Gastrocnemius medialis (tissue), 4 donors: Measurements from ENCODE around the gene KCMF1. TPM values are rescaled to one million over a fixed set of nuclear protein-coding genes. Genes with fewer than 3 reads are reported as not detected.

Experiments used
- ATAC-seq, 2 donors: fragments of 150-250 bp; one replicate each; pipeline ENCODE4 v1.9.1; 2016
- DNase-seq, 2 donors: peaks; one replicate each; pipeline ENCODE4 v3.0.0-alpha.2; 2019
- H3K27ac ChIP-seq, 4 donors: fragments of 200-600 bp; sonication (generic); 1 replicate in 1 of 4; 2 replicates in 3 of 4; pipeline ENCODE4 v1.5.1; 2016 to 2018; ENCODE audit warnings: mild to moderate bottlenecking in 2 of 4, moderate library complexity in 1 of 4
- H3K27me3 ChIP-seq, 3 donors: fragments of 200-600 bp; sonication (generic) in 2 of 3; 1 replicate in 1 of 3; 2 replicates in 2 of 3; pipeline versions ENCODE4 v1.5.1 to v1.6.0; 2016 to 2019; ENCODE audit warnings: mild to moderate bottlenecking in 1 of 3, moderate library complexity in 1 of 3
- H3K36me3 ChIP-seq, 2 donors: fragments of 200-600 bp; sonication (generic) in 1 of 2; one replicate each; pipeline ENCODE4 v1.5.1; 2017 to 2018
- H3K4me1 ChIP-seq, 2 donors: fragments of 200-600 bp; sonication (generic) in 1 of 2; one replicate each; pipeline ENCODE4 v1.5.1; 2016 to 2017; ENCODE audit warnings: mild to moderate bottlenecking in 2 of 2
- H3K4me3 ChIP-seq, 4 donors: fragments of 200-600 bp; sonication (generic) in 3 of 4; 1 replicate in 1 of 4; 2 replicates in 3 of 4; pipeline ENCODE4 v1.5.1; 2016 to 2019; ENCODE audit warnings: mild to moderate bottlenecking in 2 of 4
- H3K9me3 ChIP-seq, 3 donors: fragments of 200-600 bp; sonication (generic) in 2 of 3; 1 replicate in 1 of 3; 2 replicates in 2 of 3; pipeline ENCODE4 v1.5.1; 2016 to 2019
- POLR2A ChIP-seq, 2 donors: fragments of 450-650 bp; IDR thresholded peaks; one replicate each; pipeline ENCODE4 v1.6.1; 2017; ENCODE audit warnings: antibody characterized with exemption in 2 of 2, mild to moderate bottlenecking in 2 of 2, moderate library complexity in 2 of 2
- in situ Hi-C, 4 donors: fragments of 200-750 bp; cut with MboI; loops; one replicate each; pipeline versions ENCODE4 v1.15.0 to v1.8.0; 2017; ENCODE audit warnings: low sequenced_read_pairs in 4 of 4
- intact Hi-C: fragments of 100-400 bp; cut with DNase I; formaldehyde crosslinking; loops from one replicate; pipeline ENCODE4 v1.15.1; 2023; ENCODE audit warnings: low total_unique reads
- total RNA-seq, 4 donors: library from RNA; depleted of rRNA; stranded (reverse); fragments of >200 nt; gene quantifications; one replicate each; pipeline versions ENCODE4 v1.1.0 to v1.2.3, GENCODE V29; 2016
- TF ChIP-seq, protein P1 (sequence below), 5 experiments: fragments of 450-650 bp in 3 of 5; fragments of 200-600 bp in 2 of 5; sonication (generic) in 2 of 5; IDR thresholded peaks in 4 of 5; conservative IDR thresholded peaks in 1 of 5; 1 replicate in 4 of 5; 2 replicates in 1 of 5; pipeline ENCODE4 v1.5.1; 2016 to 2019; ENCODE audit warnings: antibody characterized with exemption in 5 of 5, mild to moderate bottlenecking in 3 of 5, moderate library complexity in 3 of 5

KCMF1 gene
- total RNA-seq, 4 donors from 2014 or later = 158 to 178 (median 165) TPM

DNA sequence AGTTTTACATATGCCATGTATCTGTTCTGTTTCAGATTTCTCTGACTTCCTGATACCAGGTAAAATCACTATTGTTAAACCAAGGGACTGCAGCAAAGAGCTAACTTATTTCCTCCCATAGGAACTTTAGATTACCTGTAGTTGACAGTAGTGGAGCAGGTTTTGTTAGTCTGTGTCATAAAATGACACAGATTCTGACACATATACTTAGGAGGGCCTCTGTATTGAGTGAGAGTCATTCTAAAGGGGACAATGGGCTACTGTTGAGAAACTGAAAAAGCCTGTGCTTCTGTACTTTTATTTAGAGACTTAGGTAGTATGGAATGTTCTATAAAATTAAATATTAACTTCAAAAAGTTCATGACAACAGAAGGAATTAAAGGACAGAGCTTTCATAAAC, 48.2 kb downstream of the KCMF1 start:
- intact Hi-C loops (no loop called here), in situ Hi-C loops (no loop called here)
- no peaks in the 10 kb centered on the region for H3K36me3 ChIP-seq
- ATAC-seq = no peak
- no peak for TF ChIP-seq POLR2A (IDR thresholded peaks at IDR 0.05)
- TF ChIP-seq, protein P1, sequence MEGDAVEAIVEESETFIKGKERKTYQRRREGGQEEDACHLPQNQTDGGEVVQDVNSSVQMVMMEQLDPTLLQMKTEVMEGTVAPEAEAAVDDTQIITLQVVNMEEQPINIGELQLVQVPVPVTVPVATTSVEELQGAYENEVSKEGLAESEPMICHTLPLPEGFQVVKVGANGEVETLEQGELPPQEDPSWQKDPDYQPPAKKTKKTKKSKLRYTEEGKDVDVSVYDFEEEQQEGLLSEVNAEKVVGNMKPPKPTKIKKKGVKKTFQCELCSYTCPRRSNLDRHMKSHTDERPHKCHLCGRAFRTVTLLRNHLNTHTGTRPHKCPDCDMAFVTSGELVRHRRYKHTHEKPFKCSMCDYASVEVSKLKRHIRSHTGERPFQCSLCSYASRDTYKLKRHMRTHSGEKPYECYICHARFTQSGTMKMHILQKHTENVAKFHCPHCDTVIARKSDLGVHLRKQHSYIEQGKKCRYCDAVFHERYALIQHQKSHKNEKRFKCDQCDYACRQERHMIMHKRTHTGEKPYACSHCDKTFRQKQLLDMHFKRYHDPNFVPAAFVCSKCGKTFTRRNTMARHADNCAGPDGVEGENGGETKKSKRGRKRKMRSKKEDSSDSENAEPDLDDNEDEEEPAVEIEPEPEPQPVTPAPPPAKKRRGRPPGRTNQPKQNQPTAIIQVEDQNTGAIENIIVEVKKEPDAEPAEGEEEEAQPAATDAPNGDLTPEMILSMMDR (IDR thresholded peaks at IDR 0.05 in 4 of 5, conservative IDR thresholded peaks at IDR 0.05 in 1 of 5) = no peak
- H3K4me3 ChIP-seq = no peak overlapping the region
- H3K27me3 ChIP-seq = no peaks in the 10 kb centered on the region
- no peak for DNase-seq
- no peak overlapping the region for H3K27ac ChIP-seq
- H3K4me1 ChIP-seq = peaks cover 25 to 32% of the 10 kb centered on the region in 2 donors
- no peaks in the 10 kb centered on the region for H3K9me3 ChIP-seq

DNA sequence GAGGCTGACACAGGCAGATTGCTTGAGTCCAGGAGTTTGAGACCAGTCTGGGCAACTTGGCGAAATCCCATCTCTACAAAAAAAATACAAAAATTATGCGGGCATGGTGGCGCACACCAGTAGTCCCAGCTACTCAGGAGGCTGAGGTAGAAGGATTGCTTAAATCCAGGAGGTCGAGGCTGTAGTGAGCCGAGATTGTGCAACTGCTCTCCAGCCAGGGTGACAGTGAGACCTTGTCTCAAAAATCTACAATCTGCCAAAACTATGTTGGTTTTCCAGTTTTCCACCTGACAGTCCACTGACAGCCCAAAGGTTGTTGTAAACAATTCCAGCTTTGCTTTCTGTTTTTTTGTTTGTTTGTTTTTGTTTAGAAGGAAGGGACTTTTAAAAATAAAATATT, 51.3 kb downstream of the KCMF1 start:
- ATAC-seq (no peak), DNase-seq (no peak)
- no peak overlapping the region for H3K27ac ChIP-seq
- intact Hi-C loops (no loop called here), in situ Hi-C loops (no loop called here)
- H3K9me3 ChIP-seq = no peaks in the 10 kb centered on the region
- TF ChIP-seq, protein P1 (IDR thresholded peaks at IDR 0.05 in 4 of 5, conservative IDR thresholded peaks at IDR 0.05 in 1 of 5) = no peak
- TF ChIP-seq POLR2A (IDR thresholded peaks at IDR 0.05) = no peak
- H3K4me3 ChIP-seq = no peak overlapping the region
- H3K36me3 ChIP-seq = no peaks in the 10 kb centered on the region
- H3K27me3 ChIP-seq = no peaks in the 10 kb centered on the region
- peaks cover 7 to 14% of the 10 kb centered on the region in 2 donors for H3K4me1 ChIP-seq

DNA sequence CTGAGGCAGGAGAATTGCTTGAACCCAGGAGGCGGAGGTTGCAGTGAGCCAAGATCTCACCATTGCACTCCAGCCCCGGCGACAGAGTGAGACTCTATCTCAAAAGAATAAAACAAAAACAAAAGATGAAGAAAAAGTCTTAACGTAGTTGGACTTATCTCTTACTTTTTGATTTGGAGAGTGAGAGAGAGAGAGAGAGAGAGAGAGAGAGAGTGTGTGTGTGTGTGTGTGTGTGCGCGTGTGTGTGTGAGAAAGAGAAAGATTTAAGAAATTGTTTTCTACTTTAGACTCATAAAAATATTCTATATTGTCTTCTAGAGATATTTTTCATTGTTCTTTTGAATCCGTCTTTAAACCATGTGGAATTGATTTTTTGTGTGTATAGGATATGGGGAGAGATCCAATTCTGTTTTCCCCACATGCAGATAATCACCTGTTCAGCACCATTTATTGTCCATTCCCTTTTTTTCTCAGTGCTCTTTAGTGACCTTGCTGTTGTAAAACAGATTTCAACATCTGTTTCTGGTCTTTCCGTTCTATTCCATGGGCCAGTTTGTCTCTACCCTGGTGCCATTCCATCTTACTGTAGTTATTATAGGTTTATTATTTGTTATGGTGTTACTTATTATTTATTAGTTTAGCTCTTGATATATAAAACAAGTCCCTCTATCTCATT, 53.5 kb downstream of the KCMF1 start:
- H3K36me3 ChIP-seq = peaks cover 0 to 21% of the 10 kb centered on the region in 2 donors
- intact Hi-C loops (no loop called here), in situ Hi-C loops (no loop called here)
- H3K27me3 ChIP-seq = no peaks in the 10 kb centered on the region
- no peak overlapping the region for H3K4me3 ChIP-seq
- no peak overlapping the region for H3K27ac ChIP-seq
- no peak for TF ChIP-seq POLR2A (IDR thresholded peaks at IDR 0.05)
- TF ChIP-seq, protein P1 (IDR thresholded peaks at IDR 0.05 in 4 of 5, conservative IDR thresholded peaks at IDR 0.05 in 1 of 5) = no peak
- ATAC-seq = no peak
- H3K9me3 ChIP-seq = no peaks in the 10 kb centered on the region
- H3K4me1 ChIP-seq = peaks cover 0 to 7% of the 10 kb centered on the region in 2 donors
- no peak for DNase-seq

DNA sequence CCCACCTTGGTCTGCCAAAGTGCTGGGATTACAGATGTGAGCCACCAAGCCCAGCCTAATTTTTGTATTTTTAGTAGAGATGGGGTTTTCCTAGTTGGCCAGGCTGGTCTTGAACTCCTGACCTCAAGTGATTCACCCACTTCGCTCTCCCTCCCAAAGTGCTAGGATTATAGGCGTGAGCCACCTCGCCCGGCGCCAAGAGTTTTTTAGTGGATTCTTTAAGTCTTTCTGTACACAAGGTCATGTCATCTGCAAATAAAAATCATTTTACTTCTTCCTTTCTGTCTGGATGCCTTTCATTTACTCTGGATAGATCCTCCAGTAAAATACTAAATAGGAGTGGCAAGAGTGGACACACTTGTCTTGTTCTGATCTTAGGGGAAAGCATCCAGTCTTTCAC, 61.7 kb downstream of the KCMF1 start:
- H3K4me3 ChIP-seq = no peak overlapping the region
- intact Hi-C loops = no loop called here
- H3K4me1 ChIP-seq = peaks cover 0 to under 1% of the 10 kb centered on the region in 2 donors
- no peaks in the 10 kb centered on the region for H3K27me3 ChIP-seq
- TF ChIP-seq POLR2A (IDR thresholded peaks at IDR 0.05) = no peak
- TF ChIP-seq, protein P1 (IDR thresholded peaks at IDR 0.05 in 4 of 5, conservative IDR thresholded peaks at IDR 0.05 in 1 of 5) = no peak
- H3K9me3 ChIP-seq = no peaks in the 10 kb centered on the region
- in situ Hi-C loops = no loop called here
- H3K27ac ChIP-seq = no peak overlapping the region
- no peak for DNase-seq
- ATAC-seq = no peak
- H3K36me3 ChIP-seq = peaks cover 0 to 67% of the 10 kb centered on the region in 2 donors

DNA sequence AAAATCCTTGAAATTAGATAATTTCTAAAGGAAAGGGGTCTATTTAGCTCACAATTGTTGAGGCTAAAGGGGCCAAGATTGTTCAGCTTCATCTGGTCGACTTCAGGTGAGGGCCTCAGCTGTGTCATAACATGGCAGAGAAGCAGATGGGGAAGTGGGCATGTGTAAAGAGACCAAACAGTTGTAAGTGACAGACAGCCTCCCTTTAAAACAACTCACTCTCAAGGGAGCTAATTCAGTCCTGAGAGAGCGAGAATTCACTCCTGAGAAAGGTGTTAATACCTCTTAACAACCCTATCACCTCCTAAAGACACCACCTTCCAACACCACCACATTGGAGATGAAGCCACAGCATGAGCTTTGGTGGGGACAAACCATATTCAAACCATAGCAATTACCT, 62.4 kb downstream of the KCMF1 start:
- in situ Hi-C loops (no loop called here), intact Hi-C loops (no loop called here)
- TF ChIP-seq, protein P1 (IDR thresholded peaks at IDR 0.05 in 4 of 5, conservative IDR thresholded peaks at IDR 0.05 in 1 of 5) = no peak
- no peak for TF ChIP-seq POLR2A (IDR thresholded peaks at IDR 0.05)
- no peak for ATAC-seq
- Histone ChIP-seq H3K27me3 (no peaks in the 10 kb centered on the region), H3K4me3 (no peak overlapping the region), H3K9me3 (no peaks in the 10 kb centered on the region), H3K4me1 (no peaks in the 10 kb centered on the region), H3K27ac (no peak overlapping the region), H3K36me3 (peaks cover 0 to 67% of the 10 kb centered on the region in 2 donors)
- no peak for DNase-seq
